ENCODE measurements around the gene KLHL41.
"Not testable (repeated sequence)": the region's sequence is repeated elsewhere in the genome, so short reads cannot be mapped to it uniquely, and the experiment has no call there.

The KLHL41 gene

DNA sequence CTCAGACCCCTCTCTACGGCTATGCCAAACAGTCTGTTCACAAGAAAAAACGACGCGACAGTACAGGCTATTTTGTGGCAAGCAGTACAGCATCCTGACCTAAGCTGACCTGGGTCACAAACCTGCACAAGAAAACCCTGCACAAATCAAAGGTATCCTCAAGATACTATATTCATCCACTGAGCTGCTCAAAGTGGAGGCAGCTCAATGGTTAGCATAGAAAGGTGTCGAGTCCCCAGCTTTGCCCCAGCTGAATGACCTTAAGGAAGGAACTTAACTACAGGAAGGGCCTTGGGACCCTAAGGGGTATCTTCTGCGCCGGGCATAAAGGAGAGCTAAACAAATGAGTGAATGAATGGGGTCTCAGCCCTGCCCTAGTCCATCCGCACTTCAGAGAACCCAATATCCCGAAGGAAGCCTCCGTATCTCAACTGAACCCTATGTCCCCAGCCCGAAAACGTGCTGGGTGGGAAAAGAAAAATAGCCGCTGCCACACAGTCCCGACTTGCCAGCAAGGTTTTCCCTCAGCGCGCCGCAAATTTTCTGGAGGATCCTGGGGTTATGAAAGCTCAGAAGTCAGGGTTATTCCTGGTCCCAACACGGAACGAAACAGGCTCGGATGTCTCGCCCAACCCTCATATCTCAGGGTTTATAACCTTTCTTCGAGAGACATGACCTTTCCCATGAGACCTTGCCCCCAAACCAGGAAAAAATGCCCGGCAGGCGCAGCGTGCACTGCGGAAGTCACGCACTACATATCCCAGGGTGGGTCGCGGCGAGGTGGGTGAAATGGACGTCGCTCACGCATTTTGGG is 63.9 kb downstream of the KLHL41 start, which contains the start of gene FASTKD1:
FASTKD1 (minus strand) TSS at position 706 of the 814 bp plus-strand sequence. CDS start 1,836 bp downstream, outside the sequence.
- DNase-seq (ENCODE audit: low spot score), result peak; percentile 80

- DNase-seq (ENCODE audit: low spot score), result no peak
Observed at GRCh38 chr2:169573974-169574299, 64.4 kb downstream of the KLHL41 start.

- DNase-seq (ENCODE audit: low spot score), result not testable (repeated sequence)
Observed at GRCh38 chr2:169574539-169574938, 65.0 kb downstream of the KLHL41 start.

DNA sequence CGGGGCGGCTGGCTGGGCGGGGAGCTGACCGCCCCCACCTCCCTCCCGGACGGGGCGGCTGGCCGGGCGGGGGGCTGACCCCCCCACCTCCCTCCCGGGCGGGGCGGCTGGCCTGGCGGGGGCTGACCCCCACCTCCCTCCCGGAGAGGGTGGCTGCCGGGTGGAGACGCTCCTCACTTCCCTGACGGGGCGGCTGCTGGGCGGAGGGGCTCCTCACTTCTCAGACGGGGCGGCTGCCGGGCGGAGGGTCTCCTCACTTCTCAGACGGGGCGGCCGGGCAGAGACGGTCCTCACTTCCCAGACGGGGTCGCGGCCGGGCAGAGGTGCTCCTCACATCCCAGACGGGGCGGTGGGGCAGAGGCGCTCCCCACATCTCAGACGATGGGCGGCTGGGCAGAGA is 65.8 kb downstream of the KLHL41 start:
- not testable (repeated sequence) for DNase-seq (ENCODE audit: low spot score)
